HL-60 (cell line): ENCODE measurements around the gene ADPGK.

Experiments
- GABPA ChIP-seq: IDR thresholded peaks from 2 replicates; pipeline ENCODE4 v1.6.1; 2012; ENCODE audit warnings: low read depth
- POLR2AphosphoS5 ChIP-seq: IDR thresholded peaks from 2 replicates; pipeline ENCODE4 v1.6.1; 2012; ENCODE audit warnings: low read depth
- TF ChIP-seq, protein P1 (sequence below): IDR thresholded peaks from one replicate; pipeline ENCODE4 v1.5.1; 2011; ENCODE audit warnings: low read length, control low read depth, inconsistent platforms; ENCODE audit not compliant: insufficient read depth

DNA sequence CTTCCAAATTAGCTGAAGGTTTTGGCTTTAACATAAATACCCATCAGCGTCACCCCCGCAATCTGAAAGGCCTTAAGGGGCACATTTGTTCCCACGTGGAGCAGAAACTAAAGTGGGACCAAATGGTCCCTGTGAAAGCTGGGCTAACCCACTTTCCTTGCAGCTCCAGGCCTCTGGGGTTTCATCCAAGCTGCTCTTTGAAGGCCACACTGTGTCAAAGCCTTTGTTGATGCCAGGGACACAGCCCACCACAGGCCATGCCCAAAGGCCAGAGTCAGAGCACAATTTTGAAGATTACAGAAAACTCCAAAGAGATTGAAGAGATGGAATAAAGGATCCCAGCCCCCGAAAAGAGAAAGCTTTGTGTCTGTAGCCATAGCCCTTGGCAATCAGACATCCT is 2.7 kb upstream of the ADPGK start:
- TF ChIP-seq, protein P1, sequence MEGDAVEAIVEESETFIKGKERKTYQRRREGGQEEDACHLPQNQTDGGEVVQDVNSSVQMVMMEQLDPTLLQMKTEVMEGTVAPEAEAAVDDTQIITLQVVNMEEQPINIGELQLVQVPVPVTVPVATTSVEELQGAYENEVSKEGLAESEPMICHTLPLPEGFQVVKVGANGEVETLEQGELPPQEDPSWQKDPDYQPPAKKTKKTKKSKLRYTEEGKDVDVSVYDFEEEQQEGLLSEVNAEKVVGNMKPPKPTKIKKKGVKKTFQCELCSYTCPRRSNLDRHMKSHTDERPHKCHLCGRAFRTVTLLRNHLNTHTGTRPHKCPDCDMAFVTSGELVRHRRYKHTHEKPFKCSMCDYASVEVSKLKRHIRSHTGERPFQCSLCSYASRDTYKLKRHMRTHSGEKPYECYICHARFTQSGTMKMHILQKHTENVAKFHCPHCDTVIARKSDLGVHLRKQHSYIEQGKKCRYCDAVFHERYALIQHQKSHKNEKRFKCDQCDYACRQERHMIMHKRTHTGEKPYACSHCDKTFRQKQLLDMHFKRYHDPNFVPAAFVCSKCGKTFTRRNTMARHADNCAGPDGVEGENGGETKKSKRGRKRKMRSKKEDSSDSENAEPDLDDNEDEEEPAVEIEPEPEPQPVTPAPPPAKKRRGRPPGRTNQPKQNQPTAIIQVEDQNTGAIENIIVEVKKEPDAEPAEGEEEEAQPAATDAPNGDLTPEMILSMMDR: no peak
- TF ChIP-seq POLR2AphosphoS5: no peak
- no peak for TF ChIP-seq GABPA
